ENCODE results near the gene PHETA2.
A peak's percentile ranks its signal among the peaks of the same experiment; 100 is the strongest.
"Not testable (repeated sequence)": the region's sequence is repeated elsewhere in the genome, so short reads cannot be mapped to it uniquely, and the experiment has no call there.

Gene PHETA2

DNA sequence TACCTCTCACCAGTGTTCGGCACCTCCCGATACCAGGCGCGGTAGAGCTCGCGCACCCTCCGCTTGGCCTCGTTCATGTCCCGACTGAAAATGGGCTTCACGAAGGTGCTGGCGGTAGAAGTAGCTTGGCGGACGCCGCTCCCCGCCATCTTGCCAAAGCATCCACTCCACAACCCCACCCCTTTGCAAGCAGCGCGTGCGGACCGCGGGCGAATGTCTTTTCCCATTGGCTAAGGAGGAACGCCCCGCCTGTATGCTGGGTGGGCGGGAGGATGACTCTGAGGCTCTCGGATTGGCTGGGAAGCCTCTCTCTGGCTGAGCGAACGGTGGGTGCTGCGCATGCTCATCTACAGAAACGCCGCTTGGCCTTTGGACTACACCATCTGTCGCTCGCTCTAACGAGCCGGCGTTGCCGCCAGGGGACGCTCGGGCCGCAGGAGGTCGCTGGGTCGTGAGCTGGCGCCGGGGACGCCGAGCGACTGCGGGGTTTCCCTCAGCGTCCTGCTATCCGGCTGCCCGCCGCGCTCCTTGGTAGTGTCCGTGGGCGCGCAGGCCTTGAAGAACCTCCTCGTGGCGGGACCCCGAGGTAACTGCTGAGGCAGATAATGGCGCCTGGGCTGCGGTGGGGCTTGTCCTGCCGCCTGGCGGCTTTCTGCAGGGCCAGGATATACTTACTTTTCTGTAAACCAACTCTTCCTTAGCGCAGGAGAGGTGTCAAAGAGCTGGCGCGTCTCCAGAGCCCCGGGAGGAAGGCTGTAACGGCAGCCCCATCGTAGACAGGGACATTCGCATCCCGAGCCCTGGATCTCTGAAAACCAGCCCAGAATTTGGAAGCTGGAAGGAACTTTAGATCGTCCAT, 16.8 kb downstream of the PHETA2 start, which contains the start of gene NDUFA6:
NDUFA6 (minus strand) TSS at position 177 of the 859 bp plus-strand sequence; CDS start at position 149, 28 bp downstream.
- DNase-seq = peak; percentile 100
- in situ Hi-C loops (cut with MboI; ENCODE audit: low pct_unique_long_range_greater_than_20kb, low sequenced_read_pairs) = no loop called here

DNA sequence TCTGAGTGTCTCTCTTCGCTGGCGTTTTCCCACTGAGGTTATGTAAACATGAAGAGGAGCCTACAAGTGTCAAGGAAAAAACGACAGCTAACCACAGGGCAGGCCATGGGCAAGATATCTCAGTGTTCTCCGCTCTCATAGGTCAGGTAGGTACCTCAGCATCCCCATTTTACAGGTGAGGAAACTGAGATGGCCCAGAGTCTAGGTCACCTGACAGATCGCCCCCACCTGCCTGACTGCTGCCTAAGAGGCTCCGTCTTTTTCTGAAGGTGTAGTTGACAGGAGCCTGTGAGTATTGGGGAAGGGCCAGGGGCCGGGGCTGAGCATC, 17.4 kb downstream of the PHETA2 start:
- in situ Hi-C loops (cut with MboI; ENCODE audit: low pct_unique_long_range_greater_than_20kb, low sequenced_read_pairs) = no loop called here

DNA sequence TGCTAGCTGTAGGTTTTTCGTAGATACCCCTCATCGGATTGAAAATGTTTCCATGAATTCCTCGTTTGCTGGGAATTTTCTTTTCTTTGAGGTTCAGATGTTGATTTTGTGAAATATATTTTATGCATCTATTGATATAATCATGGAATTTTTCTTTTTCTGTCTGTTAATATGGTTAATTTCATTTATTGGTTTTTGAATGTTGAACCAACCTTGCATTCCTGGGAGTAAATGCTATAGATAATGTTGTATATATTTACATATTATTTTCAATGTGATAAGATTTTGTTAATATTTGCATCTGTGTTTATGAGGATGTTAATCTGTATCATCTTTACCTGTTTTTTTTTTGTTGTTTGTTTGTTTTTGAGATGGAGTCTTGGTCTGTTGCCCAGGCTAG, 27.2 kb downstream of the PHETA2 start:
- in situ Hi-C loops (cut with MboI; ENCODE audit: low pct_unique_long_range_greater_than_20kb, low sequenced_read_pairs) = no loop called here
- no peak for DNase-seq

More for the DNA sequence above, 17.4 kb downstream of the PHETA2 start:
- DNase-seq = no peak

DNA sequence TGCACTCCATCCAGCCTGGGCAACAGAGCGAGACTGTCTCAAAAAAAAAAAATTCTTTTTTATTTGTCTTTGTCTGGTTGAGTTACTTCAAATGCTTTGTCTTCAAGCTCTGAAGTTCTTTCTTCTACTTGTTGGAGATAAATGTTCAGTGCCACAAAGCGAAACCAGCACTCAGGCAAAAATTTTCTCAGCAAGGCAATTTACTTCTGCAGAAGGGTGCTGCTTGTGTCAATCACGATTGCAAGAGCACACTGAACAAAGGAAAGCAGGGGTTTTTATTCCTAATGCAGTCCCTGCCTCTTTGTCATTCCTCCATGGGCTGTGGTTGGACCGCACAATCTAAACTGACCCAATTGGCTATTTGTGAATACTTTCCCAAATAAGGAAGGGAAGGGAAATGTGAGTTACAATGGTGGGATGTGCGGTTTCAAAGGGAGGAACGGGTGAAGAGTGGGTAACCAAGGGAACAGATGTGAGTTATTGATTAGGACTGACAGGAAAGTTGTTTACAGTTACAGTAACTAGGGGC, 30.3 kb downstream of the PHETA2 start:
- in situ Hi-C loops (cut with MboI; ENCODE audit: low pct_unique_long_range_greater_than_20kb, low sequenced_read_pairs) = not testable (repeated sequence)

DNA sequence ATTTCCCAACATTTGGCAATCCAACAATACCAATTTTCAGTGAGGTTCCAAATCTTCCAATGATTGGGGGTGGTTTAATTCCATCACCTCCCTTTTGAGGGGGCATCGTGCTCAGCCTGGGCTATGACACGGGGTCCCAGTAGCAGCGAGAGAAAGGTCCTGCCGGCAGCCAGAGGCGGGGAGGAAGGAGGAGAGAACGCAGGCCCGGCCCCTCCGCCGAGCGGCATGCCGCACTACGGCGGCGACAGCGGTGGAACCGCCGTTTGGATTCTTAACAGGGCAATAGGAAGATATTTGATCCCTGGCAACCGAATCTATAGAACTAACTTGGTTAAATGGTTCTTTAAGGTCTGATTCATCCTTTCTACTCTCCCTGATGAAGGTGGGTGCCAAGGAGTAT, 34.8 kb downstream of the PHETA2 start:
- no peak for DNase-seq
- in situ Hi-C loops (cut with MboI; ENCODE audit: low pct_unique_long_range_greater_than_20kb, low sequenced_read_pairs) = no loop called here

More for the DNA sequence above, 30.3 kb downstream of the PHETA2 start:
- not testable (repeated sequence) for DNase-seq

DNA sequence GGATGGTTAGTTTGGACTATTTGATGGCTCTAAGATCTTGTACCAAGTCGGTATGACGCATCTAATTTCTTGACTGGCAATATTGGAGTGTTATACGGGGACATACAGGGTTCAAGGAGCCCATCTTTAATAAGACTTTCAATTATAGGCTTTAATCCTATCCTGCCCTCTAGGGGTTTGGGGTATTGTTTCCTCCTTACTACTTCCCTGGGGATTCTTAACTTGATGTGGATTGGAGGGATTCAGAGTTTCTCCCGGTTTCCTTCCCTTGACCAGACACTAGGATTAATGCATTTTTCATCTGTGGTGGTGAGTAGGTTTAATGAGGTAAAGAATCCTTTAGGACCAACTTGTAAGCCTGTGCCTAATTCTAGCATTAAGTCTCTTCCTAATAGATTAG, 37.8 kb downstream of the PHETA2 start:
- in situ Hi-C loops (cut with MboI; ENCODE audit: low pct_unique_long_range_greater_than_20kb, low sequenced_read_pairs) = no loop called here
- no peak for DNase-seq

DNA sequence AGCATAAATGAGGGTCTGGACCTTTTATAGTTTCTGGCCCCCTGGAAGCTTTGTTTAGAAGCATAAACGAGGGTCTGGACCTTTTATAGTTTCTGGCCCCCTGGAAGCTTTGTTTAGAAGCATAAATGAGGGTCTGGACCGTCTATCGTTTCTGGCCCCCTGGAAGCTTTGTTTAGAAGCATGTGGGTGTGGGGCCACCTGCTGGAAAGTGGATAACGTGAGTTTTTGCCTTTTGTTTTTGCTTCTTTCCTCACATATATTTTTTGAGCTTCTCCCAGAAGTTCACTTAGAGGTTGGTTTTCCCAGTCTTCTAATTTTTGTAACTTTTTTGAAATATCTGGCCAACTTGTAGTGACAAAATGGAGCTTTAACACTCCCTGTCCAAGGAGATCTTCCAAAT, 38.7 kb downstream of the PHETA2 start:
- in situ Hi-C loops (cut with MboI; ENCODE audit: low pct_unique_long_range_greater_than_20kb, low sequenced_read_pairs); DNase-seq: not testable (repeated sequence)

DNA sequence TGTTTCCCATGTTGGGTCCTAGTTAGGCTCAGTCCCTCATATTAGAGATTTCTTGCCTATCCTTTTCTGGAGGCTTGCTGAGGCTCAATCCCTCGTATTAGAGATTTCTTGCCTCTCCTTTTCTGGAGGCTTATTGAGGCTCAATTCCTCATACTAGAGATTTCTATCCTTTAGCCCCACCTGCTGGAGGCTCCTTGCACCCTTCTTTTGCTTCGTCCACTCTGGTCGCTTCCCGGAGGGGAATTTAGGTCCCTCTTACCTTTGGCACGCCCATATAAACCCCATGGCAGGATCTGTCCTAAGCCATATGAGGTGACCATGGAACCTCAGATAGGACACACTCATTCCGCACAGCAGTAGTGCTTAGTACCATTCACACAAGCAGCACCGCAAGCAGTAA, 40.7 kb downstream of the PHETA2 start:
- no peak for DNase-seq

DNA sequence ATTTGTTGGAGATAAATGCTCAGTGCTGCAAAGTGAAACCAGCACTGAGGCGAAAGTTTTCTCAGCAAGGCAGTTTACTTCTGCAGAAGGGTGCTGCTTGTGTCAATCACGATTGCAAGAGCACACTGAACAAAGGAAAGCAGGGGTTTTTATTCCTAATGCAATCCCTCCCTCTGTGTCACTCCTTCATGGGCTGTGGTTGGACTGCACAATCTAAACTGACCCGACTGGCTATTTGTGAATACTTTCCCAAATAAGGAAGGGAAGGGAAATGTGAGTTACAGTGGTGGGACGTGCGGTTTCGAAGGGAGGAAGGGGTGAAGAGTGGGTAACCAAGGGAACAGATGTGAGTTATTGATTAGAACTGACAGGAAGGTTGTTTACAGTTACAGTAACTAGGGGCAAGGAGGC, 41.4 kb downstream of the PHETA2 start:
- in situ Hi-C loops (cut with MboI; ENCODE audit: low pct_unique_long_range_greater_than_20kb, low sequenced_read_pairs) = not testable (repeated sequence)
- DNase-seq = peak; percentile 74

More for the DNA sequence above, 40.7 kb downstream of the PHETA2 start:
- in situ Hi-C loops (cut with MboI; ENCODE audit: low pct_unique_long_range_greater_than_20kb, low sequenced_read_pairs) = no loop called here

DNA sequence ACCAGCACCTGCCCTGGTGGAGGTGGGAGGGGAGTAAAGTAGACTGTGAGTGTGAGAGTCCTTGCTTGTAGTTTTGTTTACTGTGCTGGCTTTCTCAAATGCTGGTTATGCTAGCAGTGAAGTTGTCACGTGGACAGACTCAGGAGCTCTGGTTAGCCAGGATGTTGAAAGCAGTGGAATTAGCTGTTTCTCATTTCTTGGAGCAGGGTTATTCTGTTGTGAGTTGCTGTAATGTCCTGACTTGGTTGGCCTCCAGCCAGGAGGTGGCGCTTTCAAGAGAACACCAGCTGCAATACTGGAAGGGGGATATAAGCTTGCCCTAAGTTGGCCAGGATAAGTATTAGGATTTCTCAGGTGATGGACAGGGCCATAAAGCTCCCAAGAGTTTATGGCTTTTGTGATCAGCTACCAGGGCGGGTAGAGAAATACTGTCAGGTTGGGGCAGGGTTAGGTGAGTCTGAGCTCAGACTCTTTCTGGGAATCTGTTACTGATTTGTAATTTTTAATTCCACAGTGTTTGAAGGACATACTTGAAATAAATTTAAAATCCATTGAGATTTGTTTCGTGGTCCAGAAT, 42.9 kb downstream of the PHETA2 start:
- DNase-seq = no peak
- in situ Hi-C loops (cut with MboI; ENCODE audit: low pct_unique_long_range_greater_than_20kb, low sequenced_read_pairs) = no loop called here

DNA sequence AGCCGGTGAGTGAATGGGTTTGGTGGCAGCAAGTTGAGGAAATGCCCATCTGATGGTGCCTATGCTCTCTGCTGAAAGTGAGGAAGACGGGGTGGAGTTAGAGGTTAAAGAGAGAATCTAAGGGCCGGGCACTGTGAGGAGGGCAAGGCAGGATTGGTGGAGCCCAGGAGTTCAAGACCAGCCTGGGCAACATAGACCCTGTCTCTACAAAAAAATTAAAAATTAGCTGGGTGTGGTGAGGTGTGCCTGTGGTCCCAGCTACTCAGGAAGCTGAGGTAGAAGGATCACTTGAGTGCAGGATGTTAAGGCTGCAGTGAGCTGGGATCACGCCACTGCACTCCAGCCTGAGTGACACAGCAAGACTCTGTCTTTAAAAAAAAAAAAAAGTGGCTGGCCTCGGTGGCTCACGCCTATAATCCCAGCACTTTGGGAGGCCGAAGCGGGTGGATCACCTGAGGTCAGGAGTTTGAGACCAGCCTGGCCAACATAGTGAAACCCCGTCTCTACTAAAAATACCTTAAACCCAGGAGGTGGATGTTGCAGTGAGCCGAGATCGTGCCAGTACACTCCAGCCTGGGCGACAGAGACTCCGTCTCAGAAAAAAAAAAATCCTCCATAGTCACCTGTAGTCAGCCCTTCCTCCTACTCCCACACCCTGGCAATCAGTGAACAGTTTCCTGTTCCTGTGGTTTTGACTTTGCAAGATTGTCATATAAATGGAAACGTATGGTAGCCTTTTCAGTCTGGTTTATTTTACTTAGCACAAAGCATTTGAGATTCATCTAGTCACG, 46.4 kb downstream of the PHETA2 start:
- peak; percentile 79 for DNase-seq
- in situ Hi-C loops (cut with MboI; ENCODE audit: low pct_unique_long_range_greater_than_20kb, low sequenced_read_pairs) = not testable (repeated sequence)

DNA sequence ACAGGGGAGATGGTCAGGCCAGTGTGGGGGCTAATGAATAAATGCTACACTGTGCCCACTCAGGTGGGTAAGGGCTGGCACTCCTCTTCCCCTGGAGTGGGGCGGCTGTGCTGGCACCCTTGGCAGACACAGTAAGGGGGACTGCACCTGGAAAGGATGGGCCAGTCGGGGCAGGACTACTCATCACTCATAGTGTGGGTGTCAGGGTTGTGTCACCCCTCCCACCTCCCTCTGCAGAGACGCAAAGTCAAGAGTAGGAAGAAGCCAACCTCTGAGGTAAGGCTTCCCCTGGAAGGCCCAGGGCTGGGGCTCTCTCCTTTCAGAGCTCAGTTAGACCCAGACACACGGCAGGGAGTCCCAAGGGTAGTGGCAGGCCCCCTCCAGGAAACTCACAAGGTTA, 49.5 kb downstream of the PHETA2 start:
- DNase-seq; in situ Hi-C loops (cut with MboI; ENCODE audit: low pct_unique_long_range_greater_than_20kb, low sequenced_read_pairs): not testable (repeated sequence)

DNA sequence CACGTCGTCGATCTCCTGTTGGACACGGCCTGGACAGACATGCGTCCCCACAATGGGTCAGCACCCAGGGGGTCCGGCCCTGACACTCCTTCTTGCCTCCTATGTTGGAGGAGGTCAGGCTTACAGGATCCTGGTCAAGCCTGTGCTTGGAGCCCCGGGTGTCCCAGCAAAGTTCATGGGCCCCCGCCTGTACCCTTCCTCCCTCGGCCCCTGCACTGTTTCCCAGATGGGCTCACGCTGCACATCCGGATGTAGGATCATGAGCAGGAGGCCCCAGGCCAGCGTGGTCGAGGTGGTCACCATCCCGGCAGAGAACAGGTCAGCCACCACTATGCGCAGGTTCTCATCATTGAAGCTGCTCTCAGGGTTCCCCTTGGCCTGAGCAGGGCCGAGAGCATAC, 53.6 kb downstream of the PHETA2 start:
- no peak for DNase-seq
- in situ Hi-C loops (cut with MboI; ENCODE audit: low pct_unique_long_range_greater_than_20kb, low sequenced_read_pairs) = no loop called here

DNA sequence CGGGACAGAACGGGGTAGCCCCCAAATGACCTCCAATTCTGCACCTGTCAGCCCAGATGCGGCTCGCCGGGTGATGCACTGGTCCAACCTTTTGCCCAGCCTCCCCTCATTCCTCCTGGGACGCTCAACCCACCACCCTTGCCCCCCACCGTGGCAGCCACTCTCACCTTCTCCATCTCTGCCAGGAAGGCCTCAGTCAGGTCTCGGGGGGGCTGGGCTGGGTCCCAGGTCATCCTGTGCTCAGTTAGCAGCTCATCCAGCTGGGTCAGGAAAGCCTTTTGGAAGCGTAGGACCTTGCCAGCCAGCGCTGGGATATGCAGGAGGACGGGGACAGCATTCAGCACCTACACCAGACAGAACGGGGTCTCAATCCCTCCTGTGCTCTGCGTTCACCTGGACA, 54.0 kb downstream of the PHETA2 start:
- in situ Hi-C loops (cut with MboI; ENCODE audit: low pct_unique_long_range_greater_than_20kb, low sequenced_read_pairs); DNase-seq: not testable (repeated sequence)
